Measurements from ENCODE around the gene EAPP. TPM values are rescaled to one million over a fixed set of nuclear protein-coding genes. Genes with fewer than 3 reads are reported as not detected.
"Not testable (repeated sequence)": the region's sequence is repeated elsewhere in the genome, so short reads cannot be mapped to it uniquely, and the experiment has no call there.

The EAPP gene
- total and polyA plus RNA-seq, 3 experiments from 2014 or later, result 36.4 to 96.2 (median 38.6) TPM

GRCh38 chr14:34524216-34524615, 15.3 kb downstream of the EAPP start:
- H3K4me3 ChIP-seq (ENCODE audit: low read length); H3K27ac ChIP-seq (ENCODE audit: low read depth, low read length); H3K27me3 Mint-ChIP-seq; POLR2A ChIA-PET; H3K9me3 ChIP-seq (ENCODE audit: low read length); H3K27ac Mint-ChIP-seq; H3K4me1 ChIP-seq (ENCODE audit: insufficient read depth, low read length); H3K27me3 ChIP-seq (ENCODE audit: insufficient read depth, low read length, poor library complexity, severe bottlenecking); H3K4me3 Mint-ChIP-seq; H3K9me3 Mint-ChIP-seq; H3K4me1 Mint-ChIP-seq; DNase-seq: not testable (repeated sequence)
- peaks cover 57% of the 10 kb centered on the region for H3K36me3 ChIP-seq (ENCODE audit: insufficient read depth, low read length)
- H3K36me3 Mint-ChIP-seq, result peaks cover 25 to 83% (median 27%) of the 10 kb centered on the region in 3 donors
- CTCF ChIA-PET, result interaction anchor here (1.7 kb wide), 1 partner anchor 12 kb away, joined by 4 read pairs; no protein-coding TSS in a partner anchor

GRCh38 chr14:34522496-34522895, 17.0 kb downstream of the EAPP start:
- Mint-ChIP-seq H3K36me3 (peaks cover 30 to 84% (median 34%) of the 10 kb centered on the region in 3 donors), H3K9me3 (peaks cover 0 to 2% (median 0%) of the 10 kb centered on the region in 5 donors), H3K27ac (peak overlapping the region in 2 of 8 donors; percentile 55 to 63), H3K4me3 (no peak overlapping the region), H3K27me3 (no peaks in the 10 kb centered on the region), H3K4me1 (peaks cover 0 to 4% (median 2%) of the 10 kb centered on the region in 3 donors)
- Histone ChIP-seq H3K4me1 (ENCODE audit: insufficient read depth, low read length) (no peaks in the 10 kb centered on the region), H3K27me3 (ENCODE audit: insufficient read depth, low read length, poor library complexity, severe bottlenecking) (no peaks in the 10 kb centered on the region), H3K27ac (ENCODE audit: low read depth, low read length) (no peak overlapping the region), H3K9me3 (ENCODE audit: low read length) (no peaks in the 10 kb centered on the region), H3K4me3 (ENCODE audit: low read length) (no peak overlapping the region), H3K36me3 (ENCODE audit: insufficient read depth, low read length) (peaks cover 65% of the 10 kb centered on the region)
- ChIA-PET CTCF (interaction anchor here (1.2 to 1.7 kb wide), 2 partner anchors 11 to 14 kb away, joined by 4 read pairs; no protein-coding TSS in a partner anchor), POLR2A (no interaction called here)
- DNase-seq, result no peak

GRCh38 chr14:34521071-34521470, 18.4 kb downstream of the EAPP start:
- H3K27me3 Mint-ChIP-seq; H3K4me3 ChIP-seq (ENCODE audit: low read length); DNase-seq; H3K9me3 Mint-ChIP-seq; H3K4me1 Mint-ChIP-seq; H3K9me3 ChIP-seq (ENCODE audit: low read length); H3K27ac ChIP-seq (ENCODE audit: low read depth, low read length); H3K4me1 ChIP-seq (ENCODE audit: insufficient read depth, low read length); H3K27me3 ChIP-seq (ENCODE audit: insufficient read depth, low read length, poor library complexity, severe bottlenecking); H3K27ac Mint-ChIP-seq; H3K4me3 Mint-ChIP-seq: not testable (repeated sequence)
- CTCF ChIA-PET, result interaction anchor here (1.7 kb wide), 1 partner anchor 11 kb away, joined by 4 read pairs; no protein-coding TSS in a partner anchor
- POLR2A ChIA-PET, result interaction anchor here (0.7 kb wide), 1 partner anchor 56 kb away, joined by 3 read pairs; no protein-coding TSS in a partner anchor
- peaks cover 33 to 83% (median 36%) of the 10 kb centered on the region in 3 donors for H3K36me3 Mint-ChIP-seq
- peaks cover 60% of the 10 kb centered on the region for H3K36me3 ChIP-seq (ENCODE audit: insufficient read depth, low read length)

GRCh38 chr14:34520304-34520970, 19.1 kb downstream of the EAPP start:
- not testable (repeated sequence) for H3K9me3 ChIP-seq (ENCODE audit: low read length); DNase-seq; H3K4me3 Mint-ChIP-seq; H3K27me3 ChIP-seq (ENCODE audit: insufficient read depth, low read length, poor library complexity, severe bottlenecking); H3K4me1 Mint-ChIP-seq; H3K4me3 ChIP-seq (ENCODE audit: low read length); H3K27ac ChIP-seq (ENCODE audit: low read depth, low read length); H3K4me1 ChIP-seq (ENCODE audit: insufficient read depth, low read length); H3K9me3 Mint-ChIP-seq; H3K27me3 Mint-ChIP-seq
- peaks cover 59% of the 10 kb centered on the region for H3K36me3 ChIP-seq (ENCODE audit: insufficient read depth, low read length)
- POLR2A ChIA-PET, result interaction anchor here (0.6 kb wide), 1 partner anchor 9 kb away, joined by 6 read pairs; no protein-coding TSS in a partner anchor
- CTCF ChIA-PET, result interaction anchor here (1.7 kb wide), 1 partner anchor 11 kb away, joined by 4 read pairs; no protein-coding TSS in a partner anchor
- peaks cover 33 to 87% (median 36%) of the 10 kb centered on the region in 3 donors for H3K36me3 Mint-ChIP-seq
- H3K27ac Mint-ChIP-seq, result peak overlapping the region in 1 of 8 donors; percentile 42

- no peak for DNase-seq
- H3K4me1 ChIP-seq (ENCODE audit: insufficient read depth, low read length), result no peaks in the 10 kb centered on the region
- no peaks in the 10 kb centered on the region for H3K36me3 ChIP-seq (ENCODE audit: insufficient read depth, low read length)
- POLR2A ChIA-PET, result no interaction called here
- H3K4me3 ChIP-seq (ENCODE audit: low read length), result no peak overlapping the region
- H3K4me1 Mint-ChIP-seq, result no peaks in the 10 kb centered on the region
- no peak overlapping the region for H3K27ac ChIP-seq (ENCODE audit: low read depth, low read length)
- H3K27me3 ChIP-seq (ENCODE audit: insufficient read depth, low read length, poor library complexity, severe bottlenecking), result no peaks in the 10 kb centered on the region
- no peaks in the 10 kb centered on the region for H3K9me3 Mint-ChIP-seq
- no peaks in the 10 kb centered on the region for H3K27me3 Mint-ChIP-seq
- H3K9me3 ChIP-seq (ENCODE audit: low read length), result no peaks in the 10 kb centered on the region
- no peak overlapping the region for H3K4me3 Mint-ChIP-seq
- CTCF ChIA-PET, result no interaction called here
- no peaks in the 10 kb centered on the region for H3K36me3 Mint-ChIP-seq
- no peak overlapping the region for H3K27ac Mint-ChIP-seq
Observed at GRCh38 chr14:34507884-34508283, 31.6 kb downstream of the EAPP start.

GRCh38 chr14:34507459-34507858, 32.0 kb downstream of the EAPP start:
- Mint-ChIP-seq H3K27me3 (no peaks in the 10 kb centered on the region), H3K27ac (no peak overlapping the region), H3K9me3 (no peaks in the 10 kb centered on the region), H3K36me3 (no peaks in the 10 kb centered on the region), H3K4me3 (no peak overlapping the region), H3K4me1 (no peaks in the 10 kb centered on the region)
- no peaks in the 10 kb centered on the region for H3K36me3 ChIP-seq (ENCODE audit: insufficient read depth, low read length)
- no peaks in the 10 kb centered on the region for H3K9me3 ChIP-seq (ENCODE audit: low read length)
- ChIA-PET POLR2A (no interaction called here), CTCF (no interaction called here)
- H3K4me3 ChIP-seq (ENCODE audit: low read length), result no peak overlapping the region
- H3K27ac ChIP-seq (ENCODE audit: low read depth, low read length), result no peak overlapping the region
- no peaks in the 10 kb centered on the region for H3K4me1 ChIP-seq (ENCODE audit: insufficient read depth, low read length)
- H3K27me3 ChIP-seq (ENCODE audit: insufficient read depth, low read length, poor library complexity, severe bottlenecking), result no peaks in the 10 kb centered on the region
- DNase-seq, result no peak

- POLR2A ChIA-PET; CTCF ChIA-PET; H3K36me3 ChIP-seq (ENCODE audit: insufficient read depth, low read length); H3K9me3 ChIP-seq (ENCODE audit: low read length); H3K4me3 Mint-ChIP-seq; H3K4me1 ChIP-seq (ENCODE audit: insufficient read depth, low read length); H3K4me3 ChIP-seq (ENCODE audit: low read length); H3K27me3 Mint-ChIP-seq; H3K27ac Mint-ChIP-seq; H3K9me3 Mint-ChIP-seq; H3K27ac ChIP-seq (ENCODE audit: low read depth, low read length); H3K4me1 Mint-ChIP-seq; H3K36me3 Mint-ChIP-seq; DNase-seq; H3K27me3 ChIP-seq (ENCODE audit: insufficient read depth, low read length, poor library complexity, severe bottlenecking): not testable (repeated sequence)
Observed at GRCh38 chr14:34505124-34505491, 34.4 kb downstream of the EAPP start.

- H3K27me3 ChIP-seq (ENCODE audit: insufficient read depth, low read length, poor library complexity, severe bottlenecking); DNase-seq; H3K4me3 Mint-ChIP-seq; H3K27ac ChIP-seq (ENCODE audit: low read depth, low read length); CTCF ChIA-PET; H3K4me3 ChIP-seq (ENCODE audit: low read length); H3K27ac Mint-ChIP-seq; H3K9me3 Mint-ChIP-seq; H3K36me3 Mint-ChIP-seq; H3K4me1 ChIP-seq (ENCODE audit: insufficient read depth, low read length); POLR2A ChIA-PET; H3K36me3 ChIP-seq (ENCODE audit: insufficient read depth, low read length); H3K27me3 Mint-ChIP-seq; H3K4me1 Mint-ChIP-seq; H3K9me3 ChIP-seq (ENCODE audit: low read length): not testable (repeated sequence)
Observed at GRCh38 chr14:34504027-34504426, 35.5 kb downstream of the EAPP start.
